ENCODE results near the gene PRMT5.
A peak's percentile ranks its signal among the peaks of the same experiment; 100 is the strongest.
"Not testable (repeated sequence)": the region's sequence is repeated elsewhere in the genome, so short reads cannot be mapped to it uniquely, and the experiment has no call there.

Gene PRMT5

GRCh38 chr14:22929104-22929960, at the start of gene PRMT5:
TSS of gene PRMT5 (minus strand) at chr14:22929376. CDS start at chr14:22929361, 15 bp downstream.
- peak; percentile 98 for DNase-seq (ENCODE audit: low read depth)

GRCh38 chr14:22978487-22978837, 49.3 kb upstream of the PRMT5 start:
- DNase-seq (ENCODE audit: low read depth), result no peak

GRCh38 chr14:22977684-22978486, 48.7 kb upstream of the PRMT5 start:
- no peak for DNase-seq (ENCODE audit: low read depth)

- DNase-seq (ENCODE audit: low read depth), result no peak
Observed at GRCh38 chr14:22977434-22977683, 48.2 kb upstream of the PRMT5 start.

GRCh38 chr14:22976620-22977433, 47.7 kb upstream of the PRMT5 start:
- DNase-seq (ENCODE audit: low read depth), result no peak

GRCh38 chr14:22974530-22975313, 45.5 kb upstream of the PRMT5 start:
- no peak for DNase-seq (ENCODE audit: low read depth)

- peak; percentile 26 for DNase-seq (ENCODE audit: low read depth)
Observed at GRCh38 chr14:22973217-22974032, 44.2 kb upstream of the PRMT5 start.

GRCh38 chr14:22972313-22972930, 43.2 kb upstream of the PRMT5 start:
- DNase-seq (ENCODE audit: low read depth), result no peak

GRCh38 chr14:22971152-22971551, 42.0 kb upstream of the PRMT5 start:
- DNase-seq (ENCODE audit: low read depth), result no peak

- no peak for DNase-seq (ENCODE audit: low read depth)
Observed at GRCh38 chr14:22966783-22967269, 37.6 kb upstream of the PRMT5 start.

- DNase-seq (ENCODE audit: low read depth), result not testable (repeated sequence)
Observed at GRCh38 chr14:22965916-22966782, 37.0 kb upstream of the PRMT5 start.

- no peak for DNase-seq (ENCODE audit: low read depth)
Observed at GRCh38 chr14:22962061-22962676, 33.0 kb upstream of the PRMT5 start.

GRCh38 chr14:22955702-22956569, 26.8 kb upstream of the PRMT5 start:
- DNase-seq (ENCODE audit: low read depth), result no peak

GRCh38 chr14:22952418-22952817, 23.2 kb upstream of the PRMT5 start:
- no peak for DNase-seq (ENCODE audit: low read depth)

GRCh38 chr14:22951795-22952194, 22.6 kb upstream of the PRMT5 start:
- DNase-seq (ENCODE audit: low read depth), result not testable (repeated sequence)

- DNase-seq (ENCODE audit: low read depth), result no peak
Observed at GRCh38 chr14:22945642-22946041, 16.5 kb upstream of the PRMT5 start.

- no peak for DNase-seq (ENCODE audit: low read depth)
Observed at GRCh38 chr14:22939684-22940083, 10.5 kb upstream of the PRMT5 start.

GRCh38 chr14:22935156-22935555, 6.0 kb upstream of the PRMT5 start:
- no peak for DNase-seq (ENCODE audit: low read depth)
